Activated CD8-positive, alpha-beta memory T cell treated with anti-CD3 and anti-CD28 coated beads for 24 hours (primary cell): Measurements from ENCODE around the gene RBL1.

Source experiments
- DNase-seq: peaks from one replicate; pipeline ENCODE4 v3.0.0-alpha.2; 2020

RBL1 gene

GRCh38 chr20:36950414-36951197 is 145.2 kb downstream of the RBL1 start:
- DNase-seq = no peak
